GM23248 (cell line): Measurements from ENCODE around the gene RIN2.

Experiments used
- EZH2 ChIP-seq: fragments of 200-600 bp; sonication (generic); IDR thresholded peaks from 2 replicates; pipeline ENCODE4 v1.6.1; 2018; ENCODE audit warnings: antibody characterized with exemption, mild to moderate bottlenecking; ENCODE audit not compliant: insufficient read depth, poor library complexity, severe bottlenecking
- EZH2phosphoT487 ChIP-seq: fragments of 200-600 bp; sonication (generic); IDR thresholded peaks from 2 replicates; pipeline ENCODE4 v1.6.1; 2018; ENCODE audit warnings: antibody characterized with exemption, moderate library complexity, mild to moderate bottlenecking, low read depth; ENCODE audit not compliant: insufficient read depth

DNA sequence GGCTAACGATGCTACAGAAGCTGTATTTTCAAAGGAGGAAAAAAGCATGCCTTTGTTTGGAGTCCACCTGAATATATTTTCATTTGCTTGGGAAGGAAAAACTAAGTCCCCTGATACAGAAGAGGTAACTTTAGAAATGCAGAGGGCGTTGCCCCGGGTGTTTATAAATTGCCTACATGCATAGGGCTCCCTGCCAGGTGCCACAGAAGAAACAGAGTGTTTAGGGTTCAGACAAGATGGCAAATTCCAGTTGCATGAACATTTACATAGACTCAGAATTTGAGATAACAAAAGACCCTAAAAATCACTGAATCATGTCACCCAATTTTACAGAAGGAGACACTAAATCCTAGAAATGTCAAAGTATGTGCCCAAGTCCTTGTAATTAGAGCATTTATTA is 19.9 kb downstream of the RIN2 start:
- TF ChIP-seq EZH2 (no peak), EZH2phosphoT487 (no peak)
